ENCODE measurements around the gene GNA12.

DNA sequence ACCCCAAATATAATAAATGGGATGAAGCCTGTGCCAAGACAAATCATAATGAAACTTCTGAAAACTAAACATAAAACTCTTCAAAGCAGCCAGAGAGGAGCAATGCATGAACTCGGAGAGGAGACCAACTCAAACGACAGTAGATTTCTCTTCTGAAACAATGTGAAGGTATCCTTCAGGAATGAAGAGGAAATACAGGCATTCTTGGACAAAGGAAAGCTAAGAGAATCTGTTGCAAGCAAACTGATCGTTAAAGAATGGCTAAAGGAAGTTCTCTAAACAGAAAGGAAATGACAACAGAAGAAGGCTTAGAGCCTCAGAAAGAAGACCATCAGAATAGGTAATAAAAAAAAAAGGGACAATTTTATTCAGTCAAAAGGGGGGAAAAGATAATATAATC lies 6.6 kb downstream of the GNA12 start:
- TF ChIP-seq POLR2A (IDR thresholded peaks at IDR 0.05): no peak
- TF ChIP-seq, protein P1, sequence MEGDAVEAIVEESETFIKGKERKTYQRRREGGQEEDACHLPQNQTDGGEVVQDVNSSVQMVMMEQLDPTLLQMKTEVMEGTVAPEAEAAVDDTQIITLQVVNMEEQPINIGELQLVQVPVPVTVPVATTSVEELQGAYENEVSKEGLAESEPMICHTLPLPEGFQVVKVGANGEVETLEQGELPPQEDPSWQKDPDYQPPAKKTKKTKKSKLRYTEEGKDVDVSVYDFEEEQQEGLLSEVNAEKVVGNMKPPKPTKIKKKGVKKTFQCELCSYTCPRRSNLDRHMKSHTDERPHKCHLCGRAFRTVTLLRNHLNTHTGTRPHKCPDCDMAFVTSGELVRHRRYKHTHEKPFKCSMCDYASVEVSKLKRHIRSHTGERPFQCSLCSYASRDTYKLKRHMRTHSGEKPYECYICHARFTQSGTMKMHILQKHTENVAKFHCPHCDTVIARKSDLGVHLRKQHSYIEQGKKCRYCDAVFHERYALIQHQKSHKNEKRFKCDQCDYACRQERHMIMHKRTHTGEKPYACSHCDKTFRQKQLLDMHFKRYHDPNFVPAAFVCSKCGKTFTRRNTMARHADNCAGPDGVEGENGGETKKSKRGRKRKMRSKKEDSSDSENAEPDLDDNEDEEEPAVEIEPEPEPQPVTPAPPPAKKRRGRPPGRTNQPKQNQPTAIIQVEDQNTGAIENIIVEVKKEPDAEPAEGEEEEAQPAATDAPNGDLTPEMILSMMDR (IDR thresholded peaks at IDR 0.05): no peak

Data from stomach (tissue), 4 donors.